Stomach (tissue), 4 donors: ENCODE data around the gene DDX25.

Source experiments
- CTCF ChIP-seq, 7 experiments: fragments of 450-650 bp in 4 of 7; fragments of 200-600 bp in 3 of 7; sonication (generic) in 3 of 7; IDR thresholded peaks; one replicate each; pipeline ENCODE4 v1.5.1; 2016 to 2019; ENCODE audit warnings: antibody characterized with exemption in 7 of 7, control low read depth in 2 of 7, mild to moderate bottlenecking in 1 of 7
- EP300 ChIP-seq: sonication (generic); formaldehyde crosslinking; IDR thresholded peaks from one replicate; pipeline ENCODE4 v1.6.1; 2017; ENCODE audit warnings: antibody characterized with exemption

- no peak for TF ChIP-seq CTCF (IDR thresholded peaks at IDR 0.05)
- TF ChIP-seq EP300, result no peak
Observed at GRCh38 chr11:125892071-125892470, 12.2 kb upstream of the DDX25 start.
